ENCODE data around the gene PCDHGA1. TPM values are rescaled to one million over a fixed set of nuclear protein-coding genes. Genes with fewer than 3 reads are reported as not detected.

PCDHGA1 gene
- total RNA-seq, 1 donor from 2014 or later, result 0.15 TPM

DNA sequence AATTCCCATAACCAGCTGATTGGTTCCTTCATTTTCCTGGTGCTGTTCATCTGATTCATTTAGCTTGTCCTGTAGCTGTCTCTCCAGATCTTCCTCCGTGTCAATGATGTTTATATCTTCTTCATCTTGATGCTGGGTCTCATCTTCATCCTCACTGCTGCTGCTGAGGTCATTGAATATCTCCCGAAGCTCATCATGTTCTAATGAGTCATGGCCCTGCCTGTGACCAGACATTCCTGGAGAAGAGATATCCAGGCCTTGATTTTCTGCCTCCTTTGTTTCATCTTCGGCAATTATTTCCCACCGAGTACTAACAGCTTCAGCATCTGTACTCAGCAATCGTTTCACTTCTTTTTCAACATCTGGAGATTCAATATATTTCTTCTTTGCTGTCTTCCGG, 11.1 kb upstream of the PCDHGA1 start:
- Mint-ChIP-seq H3K4me1 (ENCODE audit: low read depth) (peaks cover 27% of the 10 kb centered on the region), H3K4me3 (ENCODE audit: unreplicated experiment) (peak overlapping the region; percentile 98), H3K9me3 (ENCODE audit: low read depth) (peaks cover 61% of the 10 kb centered on the region), H3K36me3 (ENCODE audit: low read depth) (peaks cover 58% of the 10 kb centered on the region), H3K27ac (ENCODE audit: unreplicated experiment) (peak overlapping the region; percentile 100), H3K27me3 (ENCODE audit: low read depth) (no peaks in the 10 kb centered on the region)
- no peak for DNase-seq (ENCODE audit: low spot score)
- TF ChIP-seq, protein P1, sequence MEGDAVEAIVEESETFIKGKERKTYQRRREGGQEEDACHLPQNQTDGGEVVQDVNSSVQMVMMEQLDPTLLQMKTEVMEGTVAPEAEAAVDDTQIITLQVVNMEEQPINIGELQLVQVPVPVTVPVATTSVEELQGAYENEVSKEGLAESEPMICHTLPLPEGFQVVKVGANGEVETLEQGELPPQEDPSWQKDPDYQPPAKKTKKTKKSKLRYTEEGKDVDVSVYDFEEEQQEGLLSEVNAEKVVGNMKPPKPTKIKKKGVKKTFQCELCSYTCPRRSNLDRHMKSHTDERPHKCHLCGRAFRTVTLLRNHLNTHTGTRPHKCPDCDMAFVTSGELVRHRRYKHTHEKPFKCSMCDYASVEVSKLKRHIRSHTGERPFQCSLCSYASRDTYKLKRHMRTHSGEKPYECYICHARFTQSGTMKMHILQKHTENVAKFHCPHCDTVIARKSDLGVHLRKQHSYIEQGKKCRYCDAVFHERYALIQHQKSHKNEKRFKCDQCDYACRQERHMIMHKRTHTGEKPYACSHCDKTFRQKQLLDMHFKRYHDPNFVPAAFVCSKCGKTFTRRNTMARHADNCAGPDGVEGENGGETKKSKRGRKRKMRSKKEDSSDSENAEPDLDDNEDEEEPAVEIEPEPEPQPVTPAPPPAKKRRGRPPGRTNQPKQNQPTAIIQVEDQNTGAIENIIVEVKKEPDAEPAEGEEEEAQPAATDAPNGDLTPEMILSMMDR (IDR thresholded peaks at IDR 0.05), result no peak

DNA sequence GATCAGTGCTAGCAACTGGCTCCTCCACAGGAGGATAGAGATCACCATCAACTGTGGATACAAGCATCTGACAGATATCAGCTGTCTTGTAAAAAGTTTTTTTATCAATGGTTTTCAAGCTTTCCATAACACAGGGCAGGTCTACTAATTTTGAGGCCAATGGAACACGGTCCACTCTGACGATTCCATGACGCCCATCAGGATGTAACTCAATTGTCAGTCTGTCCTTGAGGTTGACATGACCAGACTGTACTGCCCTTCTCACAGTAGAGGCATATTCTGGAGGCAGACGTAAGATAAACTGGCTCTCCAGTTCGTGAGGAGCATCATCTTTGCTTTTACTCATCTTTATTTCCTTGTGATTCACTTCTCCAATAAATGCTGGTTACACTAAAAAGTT, 10.6 kb upstream of the PCDHGA1 start:
- H3K36me3 Mint-ChIP-seq (ENCODE audit: low read depth), result peaks cover 56% of the 10 kb centered on the region
- H3K4me1 Mint-ChIP-seq (ENCODE audit: low read depth), result peaks cover 27% of the 10 kb centered on the region
- peak overlapping the region; percentile 100 for H3K27ac Mint-ChIP-seq (ENCODE audit: unreplicated experiment)
- H3K4me3 Mint-ChIP-seq (ENCODE audit: unreplicated experiment), result peak overlapping the region; percentile 98
- TF ChIP-seq, protein P1 (IDR thresholded peaks at IDR 0.05), result no peak
- H3K9me3 Mint-ChIP-seq (ENCODE audit: low read depth), result peaks cover 57% of the 10 kb centered on the region
- no peak for DNase-seq (ENCODE audit: low spot score)
- no peaks in the 10 kb centered on the region for H3K27me3 Mint-ChIP-seq (ENCODE audit: low read depth)

DNA sequence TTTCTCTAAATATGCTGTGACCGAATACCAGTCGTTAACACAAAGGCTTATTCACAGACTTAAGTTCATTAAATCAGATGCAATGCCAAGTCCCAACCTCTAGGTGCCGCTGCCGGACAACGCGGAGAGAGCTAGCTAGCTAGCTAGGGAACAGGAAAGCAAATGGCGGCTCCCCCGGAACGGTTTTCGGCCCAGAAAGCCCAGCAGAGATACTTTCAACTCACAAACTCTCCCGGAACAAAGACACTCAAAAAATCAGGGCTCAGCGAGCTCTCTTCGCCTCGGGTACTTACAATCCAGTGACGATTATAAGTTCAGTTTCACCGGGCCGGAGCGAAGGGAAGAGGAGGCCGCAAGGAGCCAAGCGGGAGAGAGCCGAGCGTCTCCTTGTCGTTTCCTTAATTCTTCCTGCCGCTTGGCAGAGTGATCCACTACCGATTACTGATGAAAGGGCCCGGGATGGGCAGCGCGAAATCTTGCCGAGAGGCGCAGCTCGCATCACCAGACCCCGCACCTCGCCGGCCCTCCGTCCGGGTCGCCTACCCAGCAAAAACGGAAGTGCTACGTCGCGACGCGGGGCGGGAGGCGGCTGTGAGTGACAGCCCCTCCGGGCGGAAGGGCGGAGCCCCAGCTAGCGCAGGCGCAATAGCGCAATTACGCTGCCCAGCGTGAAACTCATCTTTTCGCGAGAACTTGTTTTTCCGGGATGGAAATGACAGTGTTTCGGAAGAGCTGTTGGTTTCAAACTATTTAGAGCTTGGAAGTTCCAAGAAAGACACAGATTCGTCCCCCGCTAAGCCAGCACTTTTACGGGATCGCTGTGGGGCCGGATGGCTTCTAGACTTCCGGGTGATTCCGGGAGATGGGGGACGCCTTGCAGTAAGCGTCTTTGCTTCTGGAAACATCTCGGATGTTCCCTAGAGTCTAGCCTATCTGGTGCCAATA, 9.8 kb upstream of the PCDHGA1 start, which contains the start of gene TAF7:
TSS of gene TAF7 (minus strand) at position 560 of the 945 bp plus-strand sequence. CDS start 740 bp downstream, outside the sequence.
- peak; percentile 97 for DNase-seq (ENCODE audit: low spot score)
- Mint-ChIP-seq H3K9me3 (ENCODE audit: low read depth) (peaks cover 49% of the 10 kb centered on the region), H3K4me1 (ENCODE audit: low read depth) (peaks cover 25% of the 10 kb centered on the region), H3K36me3 (ENCODE audit: low read depth) (peaks cover 48% of the 10 kb centered on the region), H3K27me3 (ENCODE audit: low read depth) (no peaks in the 10 kb centered on the region), H3K4me3 (ENCODE audit: unreplicated experiment) (peak within 1 kb of the TSS; percentile 98), H3K27ac (ENCODE audit: unreplicated experiment) (peak within 1 kb of the TSS; percentile 100)
- TF ChIP-seq, protein P1 (IDR thresholded peaks at IDR 0.05), result peak; percentile 95

DNA sequence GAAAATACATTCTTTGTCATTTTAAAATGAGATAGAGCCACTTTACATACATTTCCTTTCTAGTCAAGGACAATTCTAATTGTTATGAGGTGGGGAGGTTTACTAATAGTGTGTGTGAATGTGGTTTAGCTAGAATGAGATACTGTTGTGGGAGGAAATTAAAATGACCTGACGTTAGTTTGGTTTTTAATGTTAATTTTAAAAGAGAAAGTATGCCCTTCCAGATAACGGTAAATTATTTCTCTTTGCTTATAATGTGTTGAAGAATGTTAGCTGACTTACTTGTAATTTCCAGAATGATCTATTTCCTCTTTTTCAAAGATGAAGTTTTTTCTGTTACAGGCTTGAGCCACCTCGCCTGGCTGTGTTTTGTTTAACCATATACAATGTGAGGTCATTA, 8.1 kb upstream of the PCDHGA1 start:
- H3K27me3 Mint-ChIP-seq (ENCODE audit: low read depth), result no peaks in the 10 kb centered on the region
- TF ChIP-seq, protein P1 (IDR thresholded peaks at IDR 0.05), result no peak
- H3K27ac Mint-ChIP-seq (ENCODE audit: unreplicated experiment), result no peak overlapping the region
- no peak for DNase-seq (ENCODE audit: low spot score)
- peaks cover 23% of the 10 kb centered on the region for H3K4me1 Mint-ChIP-seq (ENCODE audit: low read depth)
- peaks cover 55% of the 10 kb centered on the region for H3K9me3 Mint-ChIP-seq (ENCODE audit: low read depth)
- H3K36me3 Mint-ChIP-seq (ENCODE audit: low read depth), result peaks cover 40% of the 10 kb centered on the region
- H3K4me3 Mint-ChIP-seq (ENCODE audit: unreplicated experiment), result no peak overlapping the region

DNA sequence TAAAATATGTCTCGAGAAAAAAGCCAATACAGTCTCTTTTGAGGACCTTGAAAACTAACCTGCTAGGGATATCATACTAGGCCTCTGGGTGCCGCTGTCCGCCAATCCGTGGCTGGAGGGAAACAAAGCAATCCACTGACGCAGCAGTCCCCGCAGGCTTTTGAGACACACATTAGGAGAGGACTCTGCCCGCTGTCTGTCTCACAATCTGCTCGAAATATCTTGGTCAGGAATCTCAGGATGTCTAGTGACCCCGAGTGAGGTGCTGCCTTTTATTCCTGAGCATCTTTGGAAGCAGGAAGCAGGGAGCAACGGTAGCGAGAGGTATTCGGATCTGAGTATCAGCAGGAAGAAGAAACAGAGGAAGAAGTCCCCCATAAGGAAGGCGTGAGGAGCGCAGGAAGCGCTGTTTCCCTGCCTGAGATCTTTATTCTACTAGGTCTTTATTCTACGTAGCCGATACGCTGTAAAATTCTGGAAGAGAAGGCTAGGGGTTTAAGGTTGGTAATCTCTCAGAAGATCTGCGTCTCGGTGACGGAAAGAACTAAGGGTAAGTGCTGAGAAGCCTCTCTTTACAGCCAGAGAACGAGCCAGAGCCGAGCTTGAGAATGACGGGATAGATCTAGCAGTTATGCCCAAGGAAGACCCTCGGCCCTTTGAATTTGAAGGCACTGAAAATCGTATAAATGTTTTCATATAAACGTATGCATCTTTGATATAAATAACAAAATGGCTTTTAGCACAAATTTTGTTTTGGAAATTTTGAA, 4.0 kb upstream of the PCDHGA1 start:
- H3K9me3 Mint-ChIP-seq (ENCODE audit: low read depth), result peaks cover 47% of the 10 kb centered on the region
- H3K36me3 Mint-ChIP-seq (ENCODE audit: low read depth), result peaks cover 11% of the 10 kb centered on the region
- peak overlapping the region; percentile 54 for H3K4me3 Mint-ChIP-seq (ENCODE audit: unreplicated experiment)
- no peaks in the 10 kb centered on the region for H3K27me3 Mint-ChIP-seq (ENCODE audit: low read depth)
- no peak for DNase-seq (ENCODE audit: low spot score)
- TF ChIP-seq, protein P1 (IDR thresholded peaks at IDR 0.05), result peak; percentile 29
- H3K4me1 Mint-ChIP-seq (ENCODE audit: low read depth), result no peaks in the 10 kb centered on the region
- H3K27ac Mint-ChIP-seq (ENCODE audit: unreplicated experiment), result no peak overlapping the region
